Measurements from ENCODE around the gene PICK1.

DNA sequence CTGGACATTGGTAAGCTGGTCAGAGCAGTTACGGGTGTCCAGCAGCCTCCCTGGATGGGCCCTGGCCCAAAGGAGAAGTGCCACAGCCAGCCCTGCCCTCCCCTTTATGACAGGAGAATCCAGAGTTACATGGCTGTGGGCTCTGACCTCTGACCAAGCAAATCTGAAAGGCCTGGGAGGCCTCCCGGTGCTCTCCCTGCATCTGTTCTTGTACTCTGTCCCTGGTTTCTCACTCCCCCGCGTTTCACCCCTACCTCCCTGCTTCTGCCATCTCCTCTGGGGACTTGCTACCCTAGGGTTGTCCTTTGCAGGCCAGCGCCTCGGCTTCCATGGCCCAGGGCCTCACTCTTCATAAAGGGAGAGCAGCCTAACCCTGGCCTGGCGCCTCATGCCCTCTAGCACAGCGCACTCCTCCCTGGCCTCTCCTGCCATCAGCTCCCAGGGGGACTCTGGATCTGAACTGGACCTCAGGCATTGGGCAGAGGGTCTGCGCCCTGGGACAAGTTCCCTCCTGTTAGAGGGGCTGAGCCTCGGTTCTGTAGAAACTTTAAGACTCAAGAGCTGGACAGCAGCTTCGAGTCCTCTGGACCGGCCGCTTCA, 10.7 kb downstream of the PICK1 start:
- TF ChIP-seq JUND (CRISPR knock-in tag; IDR thresholded peaks at IDR 0.05) (no peak), FOXM1 (CRISPR knock-in tag; IDR thresholded peaks at IDR 0.05) (no peak), RFX1 (IDR thresholded peaks at IDR 0.05) (no peak), CBX1 (IDR thresholded peaks at IDR 0.05; ENCODE audit: low read depth) (no peak), KLF16 (CRISPR knock-in tag; IDR thresholded peaks at IDR 0.05) (no peak), ZNF574 (CRISPR knock-in tag; IDR thresholded peaks at IDR 0.05) (no peak), TCF12 (IDR thresholded peaks at IDR 0.05) (no peak), TCF12 (CRISPR knock-in tag; IDR thresholded peaks at IDR 0.05) (no peak)

Data from HepG2 (cell line).